LoVo (cell line): Measurements from ENCODE around the gene MVB12A.

ENCODE experiments used
- DNase-seq: peaks from one replicate; pipeline ENCODE4 v3.0.0-alpha.2; 2016; ENCODE audit warnings: low spot score

MVB12A gene

DNA sequence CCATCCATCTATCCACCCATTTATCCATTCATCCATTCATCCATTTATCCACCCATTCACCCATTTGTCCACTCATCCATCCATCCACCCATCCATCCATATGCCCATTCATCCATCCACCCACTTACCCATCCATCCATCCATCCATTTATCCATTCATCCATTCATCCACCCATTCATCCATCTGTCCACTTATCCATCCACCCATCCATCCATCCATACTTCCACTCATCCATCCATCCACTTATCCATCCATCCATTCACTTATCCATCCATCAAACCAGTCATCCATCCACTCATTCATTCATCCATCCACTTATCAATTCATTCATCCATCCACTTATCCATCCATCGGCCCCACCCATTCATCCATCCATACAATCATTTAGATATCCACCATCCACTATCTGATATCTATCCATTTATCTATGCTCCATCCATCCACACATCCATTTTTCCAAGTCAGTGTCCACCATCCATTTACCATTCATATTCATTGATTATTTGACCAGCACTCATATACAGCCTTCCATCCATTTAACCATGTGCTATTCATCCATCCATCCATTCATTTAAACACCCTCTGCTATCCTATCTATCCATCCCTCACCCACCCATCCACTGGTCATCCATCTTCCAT lies 25.8 kb downstream of the MVB12A start:
- no peak for DNase-seq

DNA sequence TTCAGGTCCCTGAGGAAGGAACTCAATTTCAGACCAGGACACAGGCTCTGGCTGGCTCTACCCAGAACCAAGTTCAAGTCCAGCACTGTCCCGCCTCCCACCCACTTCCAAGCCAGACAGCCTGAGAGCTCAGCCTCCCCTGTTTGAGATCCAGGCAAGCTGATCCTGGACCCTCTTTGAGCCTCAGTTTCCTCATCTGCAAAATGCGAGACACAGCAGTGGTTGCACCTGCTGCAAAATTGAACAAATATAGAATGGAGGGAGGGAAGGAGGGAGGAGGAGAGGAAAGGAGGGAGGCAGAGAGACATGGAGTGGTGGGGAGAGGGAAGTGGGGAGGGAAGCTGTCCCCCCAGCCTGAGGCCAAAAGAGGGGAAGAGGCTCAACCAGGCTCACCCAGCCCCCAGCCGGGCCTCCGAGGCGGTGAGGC lies 27.9 kb downstream of the MVB12A start:
- DNase-seq, result no peak

DNA sequence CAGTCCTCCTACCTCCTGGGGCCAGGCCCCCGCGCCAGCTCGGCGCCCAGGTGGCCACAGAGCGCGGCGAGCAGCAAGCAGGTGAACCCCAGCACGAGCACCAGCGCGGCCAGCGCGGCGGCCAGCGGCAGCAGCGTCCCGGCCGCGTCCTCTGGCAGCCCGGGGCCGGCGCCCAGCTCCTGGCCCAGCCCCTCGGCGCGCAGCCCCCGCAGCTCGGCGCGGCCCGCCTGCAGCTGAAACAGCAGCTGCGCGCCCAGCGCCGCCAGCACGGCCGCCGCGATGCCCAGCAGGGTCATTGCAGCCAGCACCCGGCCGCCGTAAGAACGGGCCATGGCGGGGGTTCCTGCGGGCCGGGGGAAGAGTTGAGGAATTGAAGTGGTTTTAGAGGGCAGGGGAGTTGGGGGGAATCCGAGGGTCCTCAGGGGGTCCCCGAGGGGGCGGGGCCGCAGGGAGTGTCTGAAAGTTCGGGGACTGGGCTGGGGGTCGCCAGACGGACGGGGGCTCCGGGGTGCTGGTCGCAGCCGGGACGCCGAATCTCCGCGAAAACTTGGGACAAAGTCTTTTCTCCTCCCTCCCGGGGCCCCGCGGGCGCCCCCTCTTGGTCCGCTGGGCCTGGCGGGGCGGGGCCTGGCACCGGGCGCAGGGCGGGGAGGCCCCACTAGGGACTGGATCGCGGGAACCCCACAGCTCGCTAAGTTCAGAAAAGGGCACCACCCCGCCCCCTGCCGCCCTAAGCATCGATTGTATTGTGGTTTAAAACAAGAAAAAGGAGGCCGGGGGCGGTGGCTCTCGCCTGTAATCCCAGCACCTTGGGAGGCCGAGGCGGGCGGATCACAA lies 28.5 kb downstream of the MVB12A start, which contains the start of gene TMEM221:
TMEM221 (minus strand) TSS at position 538 of the 837 bp plus-strand sequence; CDS start at position 332, 206 bp downstream.
- DNase-seq, result no peak

DNA sequence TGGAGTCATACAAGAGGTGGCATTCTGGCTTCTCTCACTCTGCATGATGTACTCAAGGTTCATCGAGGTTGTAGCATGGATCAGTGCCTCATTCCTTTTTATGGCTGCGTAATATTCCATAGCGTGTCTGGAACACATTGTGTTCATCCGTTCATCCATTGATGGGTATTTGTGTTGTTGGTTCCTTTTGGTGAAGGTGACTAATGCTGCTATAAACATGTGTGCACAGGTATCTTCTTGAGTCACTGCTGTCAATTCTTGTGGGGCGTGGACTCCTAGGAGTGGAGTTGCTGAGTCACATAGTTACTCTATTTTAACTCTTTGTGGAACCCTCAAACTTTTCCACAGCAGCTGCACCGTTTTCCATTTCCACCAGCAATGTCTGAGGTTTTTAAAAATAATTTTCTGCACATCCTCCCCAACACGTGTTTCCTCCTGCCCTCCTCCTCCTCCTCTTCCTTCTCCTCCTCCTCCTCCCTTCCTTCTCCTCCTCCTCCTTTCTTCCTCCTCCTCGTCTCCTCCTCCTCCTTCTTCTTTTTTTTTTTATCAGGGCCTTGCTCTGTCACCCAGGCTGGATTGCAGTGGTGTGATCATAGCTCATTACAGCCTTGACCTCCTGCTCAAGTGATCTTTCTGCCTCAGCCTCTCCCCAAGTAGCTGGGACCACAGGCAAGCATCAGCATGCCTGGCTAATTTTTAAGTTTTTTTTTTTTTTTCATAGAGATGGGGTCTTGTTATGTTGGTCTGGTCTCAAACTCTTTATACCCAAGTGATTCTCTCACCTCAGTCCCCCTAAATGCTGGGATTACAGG lies 30.6 kb downstream of the MVB12A start:
- peak; percentile 91 for DNase-seq

DNA sequence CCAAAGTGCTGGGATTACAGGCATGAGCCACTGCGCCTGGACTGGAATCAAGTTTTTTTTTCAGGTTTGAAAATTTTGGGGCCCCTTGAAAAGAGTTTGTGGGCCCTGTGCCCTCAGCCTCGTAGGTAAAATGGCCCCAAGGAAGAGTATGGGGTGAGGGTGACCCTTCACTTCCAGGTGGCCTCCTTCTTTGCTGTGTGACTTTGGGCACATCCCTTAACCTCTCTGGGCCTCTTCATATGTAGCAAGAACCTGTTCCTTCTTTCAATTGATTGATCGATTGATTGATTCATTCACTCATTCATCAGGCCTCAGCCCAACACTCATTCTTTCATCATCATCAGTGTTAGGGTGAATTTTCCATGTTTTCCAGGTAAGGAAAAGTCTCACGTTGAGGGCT lies 32.0 kb downstream of the MVB12A start:
- DNase-seq, result no peak

DNA sequence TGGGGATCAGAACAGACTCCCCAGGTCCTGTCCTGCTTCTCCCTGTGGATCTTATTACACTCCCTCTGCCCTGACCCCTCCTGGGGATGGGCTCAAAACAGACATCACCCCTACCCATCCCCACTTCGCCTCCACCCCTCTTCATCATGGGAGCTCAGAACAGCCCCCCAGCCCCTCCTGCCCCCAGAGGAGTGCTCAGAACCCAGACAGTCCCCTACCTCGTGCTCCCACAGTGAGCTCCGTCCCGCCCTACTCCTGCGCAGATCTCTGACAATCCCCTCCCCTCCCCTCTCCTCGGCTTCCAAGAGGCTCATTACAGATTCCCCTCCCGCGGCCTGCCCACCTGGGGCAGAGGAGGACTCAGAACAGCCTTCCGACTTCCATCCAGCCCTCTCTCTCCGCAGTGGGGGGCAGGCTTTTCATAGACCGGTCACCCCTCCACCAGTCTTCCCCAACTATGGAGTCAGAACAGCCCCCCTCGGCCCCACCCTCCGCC lies 34.8 kb downstream of the MVB12A start:
- DNase-seq, result no peak

DNA sequence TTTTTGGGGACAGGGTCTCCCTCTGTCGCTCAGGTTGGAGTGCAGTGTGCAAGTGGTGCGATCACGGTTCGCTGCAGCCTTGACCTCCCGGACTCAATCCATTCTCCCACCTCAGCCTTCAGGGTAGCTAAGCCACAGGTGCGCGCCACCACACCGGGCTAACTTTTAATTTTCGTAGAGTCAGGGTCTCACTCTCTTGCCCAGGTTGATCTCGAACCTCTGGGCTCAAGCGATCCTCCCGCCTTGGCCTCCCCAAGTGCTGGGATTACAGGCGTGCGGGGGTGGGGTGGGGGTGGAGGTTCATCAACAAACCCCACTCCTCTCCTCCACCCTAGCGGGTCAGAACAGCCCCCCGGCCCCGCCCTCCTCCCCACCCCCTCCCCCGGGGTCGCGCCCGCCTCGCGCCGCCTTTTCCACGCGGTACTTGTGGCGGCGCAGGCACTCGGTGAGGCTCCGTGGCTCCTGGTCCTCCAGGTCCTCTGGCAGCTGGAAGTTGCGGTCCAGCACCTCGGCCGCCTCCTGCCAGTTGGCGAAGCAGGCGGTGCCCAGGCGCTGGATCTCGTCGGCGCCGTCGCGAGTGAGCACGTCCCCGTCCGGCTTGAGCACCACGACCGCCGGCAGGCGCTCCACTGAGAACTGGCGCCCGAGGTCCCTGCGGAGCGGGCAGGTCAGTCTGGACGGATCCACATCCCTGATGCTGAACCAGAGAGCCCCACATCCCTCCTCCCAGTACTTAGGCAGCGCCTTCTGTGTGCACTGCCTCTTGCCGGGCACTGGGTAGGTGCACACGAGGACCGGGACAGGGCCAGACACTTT lies 35.7 kb downstream of the MVB12A start:
- no peak for DNase-seq

DNA sequence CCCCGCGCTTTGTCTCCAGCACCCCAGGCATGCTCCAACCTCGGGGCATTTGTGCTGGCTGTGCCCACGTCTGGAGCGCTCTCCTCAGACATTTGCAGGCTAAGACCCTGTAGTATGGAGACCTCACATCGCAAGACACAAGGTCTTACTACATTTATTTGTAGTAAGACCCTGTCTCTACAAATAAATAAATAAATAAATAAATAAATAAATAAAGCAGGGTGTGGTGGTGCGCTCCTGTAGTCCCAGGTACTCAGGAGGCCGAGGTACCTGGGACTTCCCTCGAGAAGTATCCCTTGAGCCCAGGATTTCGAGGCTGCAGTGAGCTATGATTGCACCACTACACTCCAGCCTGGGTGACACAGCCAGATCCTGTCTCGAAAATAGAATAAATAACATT lies 36.3 kb downstream of the MVB12A start:
- no peak for DNase-seq

DNA sequence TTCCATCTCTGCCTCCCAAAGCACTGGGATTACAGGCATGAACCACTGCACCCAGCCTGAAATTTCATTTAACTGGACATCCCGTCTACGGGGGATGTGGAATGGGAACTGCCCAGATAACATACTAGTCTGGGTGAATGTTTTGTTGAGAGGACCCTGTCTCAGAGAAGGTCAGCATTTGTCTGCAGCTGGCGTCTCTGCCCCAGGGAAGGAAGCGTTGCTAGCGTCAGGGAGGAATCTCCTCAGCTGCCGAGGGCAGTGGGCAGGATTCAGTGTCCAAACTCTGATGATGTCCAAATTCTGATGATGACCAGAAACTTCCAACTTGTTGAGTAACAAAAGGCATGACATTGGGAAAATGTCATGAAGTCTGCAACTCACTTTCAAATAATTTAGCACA lies 37.8 kb downstream of the MVB12A start:
- DNase-seq, result no peak

DNA sequence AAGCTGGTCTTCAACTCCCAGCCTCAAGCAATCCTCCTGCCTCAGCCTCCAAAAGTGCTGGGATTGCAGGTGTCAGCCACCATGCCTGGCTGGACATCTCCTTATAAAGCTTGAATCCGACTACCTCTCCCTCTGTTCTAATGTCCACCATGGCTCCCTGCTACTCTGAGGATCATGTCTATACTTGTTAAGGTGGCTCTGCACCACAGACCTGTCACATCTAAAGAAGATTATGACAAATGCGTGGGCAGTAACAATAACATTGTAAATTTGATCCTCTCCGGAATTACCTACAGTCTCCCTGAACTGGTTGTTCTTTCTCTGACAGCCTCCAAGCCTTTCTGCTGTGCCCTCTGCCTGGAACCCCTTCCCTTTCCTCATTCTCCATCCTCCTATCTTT lies 39.1 kb downstream of the MVB12A start:
- DNase-seq, result no peak

DNA sequence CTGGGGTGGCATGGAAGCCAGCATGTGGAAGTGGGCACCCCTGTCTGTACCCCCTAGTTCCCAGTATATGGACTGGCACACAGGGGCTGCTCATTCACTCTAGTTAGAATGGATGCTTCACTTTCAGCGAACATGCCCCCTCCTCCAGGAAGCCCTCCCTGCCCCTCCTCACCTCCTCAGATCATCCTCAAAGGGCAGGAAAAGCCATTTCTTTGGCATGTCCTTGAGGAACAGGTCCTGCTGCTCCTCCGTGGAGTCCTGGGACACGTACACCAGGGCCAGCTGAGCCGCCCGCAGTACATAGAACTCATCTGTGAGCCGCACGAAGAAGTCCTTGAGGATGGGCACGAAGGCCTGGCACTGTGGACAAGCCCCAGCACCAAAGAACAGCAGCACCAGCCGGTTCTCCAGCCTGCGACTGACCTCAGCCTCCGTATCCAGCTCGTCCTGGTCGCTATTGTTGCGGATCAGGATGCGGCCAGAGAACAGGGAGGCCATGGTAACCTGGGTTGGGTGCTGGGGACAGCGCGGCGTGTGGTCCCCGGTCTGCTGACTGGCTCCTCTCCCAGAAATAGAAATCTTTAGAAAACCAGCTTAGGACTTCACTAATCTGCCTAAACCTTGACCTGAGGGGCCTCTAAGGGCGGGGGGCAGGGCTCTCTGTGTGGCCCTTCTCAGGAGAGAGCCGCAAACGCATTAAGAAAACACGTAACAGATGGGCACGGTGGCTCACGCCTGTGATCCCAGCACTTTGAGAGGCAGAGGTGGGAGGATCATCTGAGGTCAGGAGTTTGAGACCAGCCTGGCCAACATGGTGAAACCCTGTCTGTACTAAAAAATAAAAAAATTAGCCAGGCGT lies 40.8 kb downstream of the MVB12A start, which contains the start of gene NXNL1:
NXNL1 (minus strand) TSS at position 555 of the 859 bp plus-strand sequence; CDS start at position 498, 57 bp downstream.
- DNase-seq, result no peak

DNA sequence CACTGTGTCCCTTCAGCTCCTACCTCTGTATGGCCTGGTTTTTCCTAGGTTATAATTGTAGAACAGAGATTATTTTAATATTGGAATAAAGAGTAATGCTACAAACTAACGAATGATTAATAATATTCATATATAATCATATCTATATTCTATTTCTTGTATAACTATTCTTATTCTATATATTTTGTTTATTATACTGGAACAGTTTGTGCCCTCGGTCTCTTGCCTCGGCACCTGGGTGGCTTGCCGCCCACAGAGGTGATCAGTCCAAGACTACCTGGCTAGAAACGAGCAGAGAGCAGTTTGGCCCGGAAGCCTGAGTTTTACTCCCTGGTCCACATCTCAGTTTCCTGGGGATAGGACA lies 46.6 kb downstream of the MVB12A start:
- no peak for DNase-seq

DNA sequence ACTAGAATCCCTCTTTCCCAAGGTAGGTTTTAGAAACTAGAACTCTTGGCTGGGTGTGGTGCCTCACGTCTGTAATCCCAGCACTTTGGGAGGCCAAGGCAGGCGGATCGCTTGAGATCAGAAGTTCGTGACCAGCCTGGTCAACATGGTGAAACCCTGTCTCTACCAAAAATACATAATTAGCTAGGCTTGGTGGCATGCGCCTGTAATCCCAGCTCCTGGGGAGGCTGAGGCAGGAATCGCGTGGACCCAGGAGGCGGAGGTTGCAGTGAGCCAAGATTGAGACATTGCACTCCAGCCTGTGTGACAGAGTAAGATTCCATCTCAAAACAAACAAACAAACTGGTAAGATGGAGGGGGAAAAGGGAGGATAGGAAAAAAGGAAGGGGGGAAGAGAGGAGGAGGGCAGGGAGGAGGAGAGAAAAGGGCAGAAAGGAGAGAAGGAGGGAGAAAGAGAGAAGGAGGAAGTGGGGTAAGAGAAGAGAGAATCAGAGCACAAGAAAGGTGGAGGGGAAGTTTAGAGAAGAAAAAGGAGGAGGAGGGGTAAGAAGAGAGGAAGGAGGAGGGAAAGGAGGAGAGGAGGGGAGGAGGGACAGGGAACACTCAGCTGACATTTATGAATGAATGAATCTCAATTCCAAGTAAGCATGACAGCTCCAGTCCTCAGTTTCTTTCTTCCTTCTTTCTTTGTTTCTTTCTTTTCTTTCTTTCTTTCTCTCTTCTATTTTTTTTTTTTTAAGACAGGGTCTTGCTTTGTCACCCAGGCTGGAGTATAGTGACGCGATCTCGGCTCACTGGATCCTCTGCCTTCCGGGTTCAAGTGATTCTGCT lies 47.8 kb downstream of the MVB12A start:
- no peak for DNase-seq

DNA sequence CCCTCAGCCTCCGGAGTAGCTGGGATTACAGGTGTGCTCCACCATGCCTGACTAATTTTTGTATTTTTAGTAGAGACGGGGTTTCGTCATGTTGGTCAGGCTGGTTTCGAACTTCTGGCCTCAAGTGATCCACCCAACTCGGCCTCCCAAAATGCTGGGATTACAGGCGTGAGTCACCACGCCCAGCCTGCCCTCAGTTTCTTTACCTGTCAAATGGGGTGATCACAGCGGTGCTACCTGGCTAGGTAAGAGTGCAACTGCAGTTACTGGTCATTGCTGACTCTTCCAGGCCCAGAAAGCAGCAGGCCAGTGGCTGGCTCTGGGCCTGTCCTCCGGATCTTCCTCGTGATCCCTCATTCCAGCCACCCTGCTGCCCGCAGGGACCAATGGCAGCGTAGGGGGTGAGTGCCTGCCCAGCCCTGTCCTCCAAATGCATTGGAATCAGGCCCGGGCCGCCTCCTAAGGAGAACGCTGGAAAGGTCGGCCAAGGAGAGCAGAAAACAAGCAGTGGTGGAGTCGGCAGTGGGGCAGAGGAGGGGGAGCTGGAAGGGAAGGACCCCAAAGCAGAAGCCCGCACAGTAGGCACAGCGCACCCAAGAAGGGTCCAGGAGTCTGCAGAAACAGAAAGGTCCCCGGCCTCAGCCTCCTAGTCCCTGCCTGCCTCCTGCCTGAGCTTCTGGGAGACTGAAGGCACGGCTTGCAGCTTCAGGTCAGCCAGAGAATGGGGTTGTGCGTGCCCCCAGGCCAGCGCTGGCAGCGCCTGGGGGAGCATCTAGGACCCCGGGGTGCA lies 48.6 kb downstream of the MVB12A start:
- DNase-seq, result no peak

DNA sequence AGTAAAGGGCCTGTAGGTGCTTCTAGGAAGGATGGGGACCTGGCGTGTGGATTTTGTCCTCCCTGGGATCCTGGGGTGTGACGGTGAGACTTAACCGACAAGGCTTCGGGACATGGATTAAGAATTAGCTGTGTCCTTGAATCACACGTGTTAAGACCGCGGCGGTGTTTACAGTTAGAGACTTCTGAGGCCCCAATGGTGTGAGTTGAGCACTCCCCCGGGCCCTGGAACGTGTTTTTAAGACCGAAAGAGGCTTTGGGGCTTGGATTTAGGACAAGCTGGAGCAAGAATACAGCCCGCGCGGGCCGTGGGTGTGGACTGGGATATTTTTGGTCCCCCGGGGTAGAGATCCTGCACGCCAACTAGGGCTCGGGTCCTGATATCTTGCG lies 49.2 kb downstream of the MVB12A start:
- no peak for DNase-seq

DNA sequence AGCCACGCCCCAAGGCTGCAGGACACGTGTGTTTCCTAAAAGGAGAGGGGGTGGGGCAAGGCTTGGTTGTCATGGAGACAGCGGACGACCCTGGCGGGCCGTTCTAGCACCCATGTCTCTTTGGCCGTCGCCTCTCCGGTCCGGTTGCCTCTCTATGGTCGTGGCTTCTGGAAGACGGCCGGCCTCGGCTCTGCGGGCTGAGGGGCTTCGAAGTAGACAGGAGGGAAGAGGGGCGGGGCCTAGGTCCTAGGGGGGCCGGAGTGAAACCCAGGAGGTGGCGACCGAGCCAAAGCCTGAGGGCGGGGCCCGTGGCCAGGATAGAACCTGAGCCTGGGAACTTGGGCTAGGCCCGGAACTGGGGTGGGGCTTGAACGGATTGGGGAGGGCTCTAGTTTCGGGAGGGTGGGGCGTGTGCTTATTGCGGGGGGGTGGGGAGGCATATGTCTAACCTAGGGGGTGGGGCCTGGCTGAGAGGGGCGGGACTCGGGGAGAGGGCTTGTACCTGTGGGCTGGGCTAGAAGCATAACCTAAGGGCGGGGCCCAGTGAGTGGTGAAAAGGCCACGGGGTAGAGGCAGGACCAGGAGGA lies 49.7 kb downstream of the MVB12A start:
- peak; percentile 85 for DNase-seq

DNA sequence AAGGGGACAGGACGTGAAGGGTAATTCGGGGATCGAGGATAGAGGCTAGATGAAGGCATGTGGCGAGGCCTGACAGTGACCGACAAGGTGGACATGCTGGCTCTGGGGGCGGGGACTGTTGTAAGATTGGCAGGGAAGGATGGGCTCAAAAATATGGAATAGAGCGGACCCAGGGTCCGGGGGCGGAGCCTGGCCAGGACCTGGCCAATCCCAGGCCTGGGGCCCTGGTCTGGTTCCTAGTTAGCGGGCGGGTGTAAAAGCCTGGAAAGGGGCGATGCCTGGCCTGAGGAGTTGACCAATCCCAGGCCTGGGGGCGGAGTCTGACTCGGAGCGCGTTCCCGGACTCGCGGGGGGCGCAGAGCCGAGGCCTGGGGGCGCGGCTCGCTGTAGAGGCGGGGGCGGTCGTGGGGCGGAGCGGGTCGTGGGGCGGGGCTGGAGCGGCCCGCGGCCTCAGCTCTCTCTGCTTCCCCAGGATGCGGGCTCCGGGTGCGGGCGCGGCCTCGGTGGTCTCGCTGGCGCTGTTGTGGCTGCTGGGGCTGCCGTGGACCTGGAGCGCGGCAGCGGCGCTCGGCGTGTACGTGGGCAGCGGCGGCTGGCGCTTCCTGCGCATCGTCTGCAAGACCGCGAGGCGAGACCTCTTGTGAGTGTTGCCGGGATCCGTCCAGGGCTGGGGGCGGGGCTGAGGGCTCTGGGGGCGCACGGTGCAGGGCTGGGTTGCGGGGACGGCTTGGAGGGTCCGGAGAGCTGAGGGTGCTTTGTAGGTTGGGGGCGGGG lies 50.4 kb downstream of the MVB12A start, which contains the start of gene SLC27A1:
SLC27A1 (plus strand) TSS at position 457 of the 774 bp plus-strand sequence; CDS start at position 474, 17 bp downstream.
- peak; percentile 96 for DNase-seq
